ENCODE results near the gene ACTR6. TPM values are rescaled to one million over a fixed set of nuclear protein-coding genes. Genes with fewer than 3 reads are reported as not detected.
"Not testable (repeated sequence)": the region's sequence is repeated elsewhere in the genome, so short reads cannot be mapped to it uniquely, and the experiment has no call there.

ACTR6 gene
- total RNA-seq, 4 donors from 2014 or later = 7.6 to 24.7 (median 16.7) TPM

- H3K4me3 ChIP-seq (ENCODE audit: low read depth, poor library complexity, severe bottlenecking) = no peak overlapping the region
- intact Hi-C loops (cut with DNase I; ENCODE audit: low total_unique reads) = no loop called here
- TF ChIP-seq CTCF (IDR thresholded peaks at IDR 0.05) (no peak), POLR2A (IDR thresholded peaks at IDR 0.05) (no peak)
- DNase-seq (ENCODE audit: low spot score in 2 of 2) = no peak
- 90 to 96% methylated on average over 6 of the region's 6 CpGs for WGBS, 2 donors
Observed at GRCh38 chr12:100173111-100173510, 27.5 kb upstream of the ACTR6 start.

- H3K4me3 ChIP-seq (ENCODE audit: low read depth, poor library complexity, severe bottlenecking) = no peak overlapping the region
- intact Hi-C loops (cut with DNase I; ENCODE audit: low total_unique reads) = no loop called here
Observed at GRCh38 chr12:100174495-100174894, 26.1 kb upstream of the ACTR6 start.

GRCh38 chr12:100176493-100176892 lies 24.1 kb upstream of the ACTR6 start:
- intact Hi-C loops (cut with DNase I; ENCODE audit: low total_unique reads); DNase-seq (ENCODE audit: low spot score in 2 of 2); H3K4me3 ChIP-seq (ENCODE audit: low read depth, poor library complexity, severe bottlenecking): not testable (repeated sequence)
- WGBS, 2 donors = 94 to 95% methylated on average over 8 of the region's 8 CpGs

More at GRCh38 chr12:100174495-100174894, 26.1 kb upstream of the ACTR6 start:
- no peak for DNase-seq (ENCODE audit: low spot score in 2 of 2)
- TF ChIP-seq CTCF (IDR thresholded peaks at IDR 0.05) = no peak
- TF ChIP-seq POLR2A (IDR thresholded peaks at IDR 0.05) = no peak

GRCh38 chr12:100179252-100179651 lies 21.4 kb upstream of the ACTR6 start:
- TF ChIP-seq CTCF (IDR thresholded peaks at IDR 0.05) (no peak), POLR2A (IDR thresholded peaks at IDR 0.05) (no peak)
- no peak overlapping the region for H3K4me3 ChIP-seq (ENCODE audit: low read depth, poor library complexity, severe bottlenecking)
- intact Hi-C loops (cut with DNase I; ENCODE audit: low total_unique reads) = no loop called here
- no peak for DNase-seq (ENCODE audit: low spot score in 2 of 2)
- 76 to 82% methylated on average over 2 of the region's 2 CpGs for WGBS, 2 donors

GRCh38 chr12:100184549-100185145 lies 16.0 kb upstream of the ACTR6 start:
- TF ChIP-seq CTCF (IDR thresholded peaks at IDR 0.05) (no peak), POLR2A (IDR thresholded peaks at IDR 0.05) (no peak)
- no peak for DNase-seq (ENCODE audit: low spot score in 2 of 2)
- intact Hi-C loops (cut with DNase I; ENCODE audit: low total_unique reads) = no loop called here
- H3K4me3 ChIP-seq (ENCODE audit: low read depth, poor library complexity, severe bottlenecking) = no peak overlapping the region
- 85 to 90% methylated on average over 8 of the region's 8 CpGs for WGBS, 2 donors

- intact Hi-C loops (cut with DNase I; ENCODE audit: low total_unique reads) = no loop called here
- no peak overlapping the region for H3K4me3 ChIP-seq (ENCODE audit: low read depth, poor library complexity, severe bottlenecking)
- no peak for DNase-seq (ENCODE audit: low spot score in 2 of 2)
- WGBS, 2 donors = 28 to 33% methylated on average over 5 of the region's 5 CpGs
- TF ChIP-seq CTCF (IDR thresholded peaks at IDR 0.05) (no peak), POLR2A (IDR thresholded peaks at IDR 0.05) (no peak)
Observed at GRCh38 chr12:100185361-100185894, 15.2 kb upstream of the ACTR6 start.
